Ovary (tissue), 9 donors: ENCODE measurements around the gene COA3. TPM values are rescaled to one million over a fixed set of nuclear protein-coding genes. Genes with fewer than 3 reads are reported as not detected.

Source experiments
- DNase-seq, 5 donors: peaks; one replicate each; pipeline ENCODE4 v3.0.0-alpha.2; 2019 to 2020
- H3K27ac ChIP-seq, 2 donors: fragments of 200-600 bp; one replicate each; pipeline versions ENCODE4 v1.5.1 to v1.8.0; 2019 to 2022
- H3K27me3 ChIP-seq: fragments of 200-600 bp; one replicate; pipeline ENCODE4 v1.8.0; 2022
- H3K36me3 ChIP-seq: fragments of 200-600 bp; sonication (generic); one replicate; pipeline ENCODE4 v1.5.1; 2019
- H3K4me1 ChIP-seq: one replicate; pipeline ENCODE4 v1.8.1; 2013; ENCODE audit warnings: mild to moderate bottlenecking, moderate library complexity; ENCODE audit not compliant: insufficient read depth
- H3K4me3 ChIP-seq: fragments of 200-600 bp; sonication (generic); one replicate; pipeline ENCODE4 v1.5.1; 2017
- H3K9me3 ChIP-seq, 2 donors: fragments of 200-600 bp in 1 of 2; sonication (generic) in 1 of 2; one replicate each; pipeline versions ENCODE4 v1.5.1 to v1.8.1; 2013 to 2019; ENCODE audit warnings: mild to moderate bottlenecking in 1 of 2, moderate library complexity in 1 of 2
- CTCF ChIP-seq, 3 donors: fragments of 450-650 bp in 2 of 3; fragments of 200-600 bp in 1 of 3; IDR thresholded peaks; one replicate each; pipeline versions ENCODE4 v1.5.1 to v1.8.0; 2016 to 2022; ENCODE audit warnings: antibody characterized with exemption in 3 of 3, mild to moderate bottlenecking in 1 of 3
- EP300 ChIP-seq: sonication (generic); formaldehyde crosslinking; IDR thresholded peaks from one replicate; pipeline ENCODE4 v1.6.1; 2017; ENCODE audit warnings: antibody characterized with exemption
- POLR2A ChIP-seq: fragments of 450-650 bp; IDR thresholded peaks from one replicate; pipeline ENCODE4 v1.6.1; 2017; ENCODE audit warnings: antibody characterized with exemption, mild to moderate bottlenecking, moderate library complexity
- WGBS, 3 donors: extraction: QIAGEN DNeasy Blood & Tissue Kit in 1 of 3; methylation state at CpG; one replicate each; pipeline versions ENCODE4 v1.1.5 to v1.1.7; 2013 to 2017; 5-methylcytosine and 5-hydroxymethylcytosine counted together
- intact Hi-C, 4 donors: fragments of 100-400 bp; cut with DNase I; formaldehyde crosslinking; loops; one replicate each; pipeline versions ENCODE4 v1.11.0 to v1.15.1; 2022 to 2023
- polyA plus RNA-seq, 2 donors: library from polyadenylated mRNA; stranded (reverse); fragments of 200-250 nt in 1 of 2; fragments of 350-450 nt in 1 of 2; fragmentation: Illumina TruSeq in 1 of 2; extraction: RNeasy Lipid Tissue Mini Kit (QIAGEN cat#74804) in 1 of 2; gene quantifications; one replicate each; pipeline ENCODE4 v1.2.3, GENCODE V29; 2013 to 2014
- total RNA-seq, 7 donors: library from RNA; depleted of rRNA in 2 of 7; stranded (reverse); fragments of >200 nt in 2 of 7; fragmentation: NEBNext Ultra II Directional in 3 of 7; extraction: Animal tissue kit (Norgen Biotek cat#: 25700) in 3 of 7; gene quantifications; one replicate each; pipeline versions ENCODE4 v1.1.0 to v1.2.4, GENCODE V29; 2016 to 2023
- donor health status: DM: no; HTN: no; CAD: no; lungs with moderate emphysema.
- donor health status: DM: no; HTN: no; CAD: no.
- donor health status: Bipolar disorder and iron deficiency.
- donor health status: DM: yes; HTN: yes; CAD: no.
- donor health status: DM: no; HTN: no; CAD: no.
- donor health status: DM: yes; HTN: yes; CAD: no.

Gene COA3
- total and polyA plus RNA-seq, 9 donors: 49.1 to 80.0 (median 64.0) TPM

- DNase-seq: no peak
- Histone ChIP-seq H3K36me3 (no peaks in the 10 kb centered on the region), H3K4me3 (no peak overlapping the region), H3K4me1 (peaks cover 4% of the 10 kb centered on the region), H3K27me3 (no peaks in the 10 kb centered on the region), H3K27ac (no peak overlapping the region), H3K9me3 (no peaks in the 10 kb centered on the region)
- WGBS, 3 donors: 46 to 55% (median 48%) methylated on average over 11 of the region's 11 CpGs
- intact Hi-C loops: loop anchor here (5.0 to 10.0 kb wide), 3 partner anchors 38 to 178 kb away; no protein-coding TSS in a partner anchor
- TF ChIP-seq POLR2A (no peak), EP300 (no peak), CTCF (IDR thresholded peaks at IDR 0.05) (no peak)
Measured at GRCh38 chr17:42759982-42760651, 38.4 kb downstream of the COA3 start.

GRCh38 chr17:42754782-42755181 lies 43.7 kb downstream of the COA3 start:
- intact Hi-C loops: no loop called here
- DNase-seq: no peak
- WGBS, 3 donors: 82 to 88% (median 84%) methylated on average over 3 of the region's 3 CpGs
- Histone ChIP-seq H3K4me3 (no peak overlapping the region), H3K36me3 (no peaks in the 10 kb centered on the region), H3K9me3 (no peaks in the 10 kb centered on the region), H3K27ac (no peak overlapping the region), H3K4me1 (peaks cover 2% of the 10 kb centered on the region), H3K27me3 (no peaks in the 10 kb centered on the region)
- TF ChIP-seq POLR2A (no peak), CTCF (IDR thresholded peaks at IDR 0.05) (no peak), EP300 (no peak)

- no peak for DNase-seq
- H3K9me3 ChIP-seq: no peaks in the 10 kb centered on the region
- peaks cover 13% of the 10 kb centered on the region for H3K4me1 ChIP-seq
- H3K27me3 ChIP-seq: no peaks in the 10 kb centered on the region
- no peak overlapping the region for H3K27ac ChIP-seq
- no peaks in the 10 kb centered on the region for H3K36me3 ChIP-seq
- no peak for TF ChIP-seq EP300
- TF ChIP-seq CTCF (IDR thresholded peaks at IDR 0.05): no peak
- no peak for TF ChIP-seq POLR2A
- intact Hi-C loops: no loop called here
- 40 to 55% (median 53%) methylated on average over 7 of the region's 7 CpGs for WGBS, 3 donors
- H3K4me3 ChIP-seq: no peak overlapping the region
Measured at GRCh38 chr17:42751628-42752027, 46.9 kb downstream of the COA3 start.

GRCh38 chr17:42750739-42751344 lies 47.7 kb downstream of the COA3 start:
- Histone ChIP-seq H3K4me3 (no peak overlapping the region), H3K9me3 (no peaks in the 10 kb centered on the region), H3K27me3 (no peaks in the 10 kb centered on the region), H3K36me3 (no peaks in the 10 kb centered on the region), H3K27ac (peak overlapping the region in 1 of 2 donors; percentile 64), H3K4me1 (peaks cover 13% of the 10 kb centered on the region)
- no peak for DNase-seq
- TF ChIP-seq CTCF (IDR thresholded peaks at IDR 0.05) (no peak), EP300 (no peak), POLR2A (no peak)
- intact Hi-C loops: no loop called here
- 32 to 36% (median 34%) methylated on average over 3 of the region's 3 CpGs for WGBS, 3 donors
